Neuronal stem cell (in vitro differentiated cells): ENCODE results near the gene PGPEP1.

Source experiments
- DNase-seq: peaks from one replicate; pipeline ENCODE4 v3.0.0-alpha.2; 2013; ENCODE audit warnings: low spot score
- H2AFZ ChIP-seq: one replicate; pipeline ENCODE4 v1.6.1; 2013; ENCODE audit warnings: mild to moderate bottlenecking, low read length, inconsistent platforms
- H2AK5ac ChIP-seq: 2 replicates; pipeline ENCODE4 v1.6.1; 2013; ENCODE audit warnings: low read depth, mild to moderate bottlenecking, inconsistent platforms, low read length, moderate library complexity, mixed read lengths
- H2BK120ac ChIP-seq: 2 replicates; pipeline ENCODE4 v1.6.1; 2013; ENCODE audit warnings: low read depth, mild to moderate bottlenecking, inconsistent platforms, low read length, moderate library complexity, mixed read lengths
- H2BK12ac ChIP-seq: one replicate; pipeline ENCODE4 v1.6.1; 2013; ENCODE audit warnings: low read length, inconsistent platforms
- H2BK15ac ChIP-seq: 2 replicates; pipeline ENCODE4 v1.6.1; 2013; ENCODE audit warnings: mild to moderate bottlenecking, low read length, inconsistent platforms, mixed read lengths
- H2BK5ac ChIP-seq: one replicate; pipeline ENCODE4 v1.6.1; 2013; ENCODE audit warnings: inconsistent platforms, mild to moderate bottlenecking, low read length, moderate library complexity
- H3K14ac ChIP-seq: one replicate; pipeline ENCODE4 v1.6.1; 2013; ENCODE audit warnings: low read length, inconsistent platforms
- H3K18ac ChIP-seq: 2 replicates; pipeline ENCODE4 v1.6.1; 2013; ENCODE audit warnings: low read length, inconsistent platforms
- H3K23ac ChIP-seq: 2 replicates; pipeline ENCODE4 v1.6.1; 2013; ENCODE audit warnings: low read depth, mild to moderate bottlenecking, mixed read lengths, low read length, inconsistent platforms; ENCODE audit not compliant: poor library complexity
- H3K27ac ChIP-seq: replicated peaks from 3 replicates; pipeline ENCODE4 v1.5.1; 2013; ENCODE audit warnings: low read length, inconsistent platforms
- H3K27me3 ChIP-seq, 3 experiments: 2 replicates each; pipeline ENCODE4 v1.6.1; 2013; ENCODE audit warnings: low read length in 3 of 3, mild to moderate bottlenecking in 2 of 3, inconsistent platforms in 1 of 3, low read depth in 1 of 3, mixed read lengths in 1 of 3, moderate library complexity in 1 of 3; ENCODE audit not compliant: control insufficient read depth in 3 of 3, insufficient read depth in 3 of 3
- H3K36me3 ChIP-seq, 2 donors: replicated peaks in 1 of 2; 2 replicates each; pipeline ENCODE4 v1.6.1; 2013; ENCODE audit warnings: low read length in 2 of 2; ENCODE audit not compliant: control insufficient read depth in 2 of 2, insufficient read depth in 2 of 2
- H3K4ac ChIP-seq: 2 replicates; pipeline ENCODE4 v1.6.1; 2013; ENCODE audit warnings: inconsistent platforms, mild to moderate bottlenecking, low read length, moderate library complexity
- H3K4me1 ChIP-seq, 2 donors: 1 replicate in 1 of 2; 2 replicates in 1 of 2; pipeline ENCODE4 v1.6.1; 2013; ENCODE audit warnings: low read length in 2 of 2, low read depth in 1 of 2; ENCODE audit not compliant: control insufficient read depth in 2 of 2, insufficient read depth in 1 of 2
- H3K4me2 ChIP-seq: one replicate; pipeline ENCODE4 v1.6.1; 2013; ENCODE audit warnings: mild to moderate bottlenecking, low read length, inconsistent platforms; ENCODE audit not compliant: insufficient read depth, poor library complexity, severe bottlenecking
- H3K4me3 ChIP-seq, 2 donors: 2 replicates each; pipeline ENCODE4 v1.5.1; 2013; ENCODE audit warnings: low read length in 2 of 2, mild to moderate bottlenecking in 2 of 2, inconsistent platforms in 1 of 2, moderate library complexity in 1 of 2
- H3K79me1 ChIP-seq: one replicate; pipeline ENCODE4 v1.6.1; 2013; ENCODE audit warnings: low read depth, mild to moderate bottlenecking, inconsistent platforms, low read length, moderate library complexity
- H3K9ac ChIP-seq: one replicate; pipeline ENCODE4 v1.6.1; 2013; ENCODE audit warnings: mild to moderate bottlenecking, low read depth, low read length, inconsistent platforms; ENCODE audit not compliant: poor library complexity
- H3K9me3 ChIP-seq, 2 donors: replicated peaks in 1 of 2; 2 replicates each; pipeline versions ENCODE3 to v1.6.1; 2013; ENCODE audit warnings: low read length in 2 of 2, mild to moderate bottlenecking in 2 of 2, inconsistent platforms in 1 of 2, low read depth in 1 of 2, mixed read lengths in 1 of 2, moderate library complexity in 1 of 2; ENCODE audit not compliant: control insufficient read depth in 2 of 2, insufficient read depth in 1 of 2
- H4K8ac ChIP-seq: one replicate; pipeline ENCODE4 v1.6.1; 2013; ENCODE audit warnings: low read depth, mild to moderate bottlenecking, inconsistent platforms, low read length, moderate library complexity
- H4K91ac ChIP-seq: one replicate; pipeline ENCODE4 v1.6.1; 2013; ENCODE audit warnings: low read length, low read depth, mild to moderate bottlenecking, inconsistent platforms; ENCODE audit not compliant: poor library complexity
- WGBS, 2 donors: extraction: QIAGEN DNeasy Blood & Tissue Kit; methylation state at CpG; one replicate each; pipeline ENCODE4 v1.1.7; 2013; ENCODE audit warnings: missing lambda C conversion rate in 2 of 2, mixed read lengths in 1 of 2; ENCODE audit not compliant: insufficient read length in 2 of 2, insufficient replicate concordance in 1 of 2; ENCODE audit errors: extremely low coverage in 2 of 2; 5-methylcytosine and 5-hydroxymethylcytosine counted together

PGPEP1 gene

DNA sequence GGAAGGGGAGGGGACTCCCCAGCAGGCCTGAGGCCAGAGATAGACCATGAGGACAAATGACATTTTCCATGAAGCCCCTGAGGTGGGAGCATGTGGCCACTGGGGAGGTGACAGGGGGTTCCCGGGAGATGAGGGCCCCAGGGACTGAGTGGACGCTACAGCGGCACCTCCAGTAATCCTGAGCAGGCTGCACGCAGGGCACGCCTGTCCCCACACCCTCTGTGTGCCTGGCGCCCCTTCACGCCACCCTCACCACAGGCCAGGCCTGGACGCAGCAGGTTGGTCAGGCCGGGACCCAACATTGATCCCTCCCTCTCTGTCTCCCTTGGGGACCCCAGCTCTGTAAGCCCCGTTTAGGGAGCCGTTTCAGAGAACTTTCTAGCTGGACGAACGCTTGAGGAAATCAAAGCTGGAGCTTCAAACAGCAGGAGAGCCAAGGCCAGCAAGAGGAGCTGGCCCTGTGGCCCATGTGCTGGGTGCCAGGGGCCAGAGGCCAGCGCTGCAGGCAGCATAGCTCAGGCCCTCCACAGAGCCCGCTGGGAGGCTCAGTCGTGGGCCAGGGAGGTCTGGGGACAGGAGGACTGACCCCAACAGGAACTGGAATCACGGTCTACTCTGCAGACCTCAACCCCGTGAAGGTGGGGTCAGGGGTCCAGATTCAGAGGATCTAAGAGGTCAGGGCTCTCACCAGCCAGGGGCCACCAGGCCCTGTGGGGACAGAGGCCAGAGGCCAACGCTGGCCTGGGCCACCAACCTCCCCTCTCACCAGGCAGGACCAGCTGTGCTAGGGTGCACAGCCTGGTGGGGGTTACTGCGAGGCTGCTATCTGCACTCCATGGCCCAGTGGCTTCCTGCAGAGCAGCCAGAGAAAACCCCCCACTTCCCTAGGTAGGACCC, 32.1 kb upstream of the PGPEP1 start:
- Histone ChIP-seq H3K4ac (no peak overlapping the region), H2AK5ac (no peak overlapping the region), H4K8ac (no peak overlapping the region), H2BK12ac (no peak overlapping the region), H3K79me1 (peaks cover 16% of the 10 kb centered on the region), H2BK15ac (no peak overlapping the region), H3K14ac (peak overlapping the region; percentile 27), H3K36me3 (peaks cover 57 to 75% of the 10 kb centered on the region in 2 donors), H3K4me2 (no peak overlapping the region), H2AFZ (no peak overlapping the region), H3K23ac (no peak overlapping the region), H3K4me1 (peaks cover 10 to 17% of the 10 kb centered on the region in 2 donors), H3K9ac (peak overlapping the region; percentile 54), H3K9me3 (no peaks in the 10 kb centered on the region), H3K27ac (no peak overlapping the region), H4K91ac (no peak overlapping the region), H3K18ac (no peak overlapping the region), H3K4me3 (no peak overlapping the region), H2BK5ac (no peak overlapping the region), H3K27me3 (no peaks in the 10 kb centered on the region), H2BK120ac (no peak overlapping the region)
- no CpG with 5 or more reads among the region's 20 CpGs for WGBS, 2 donors
- no peak for DNase-seq

DNA sequence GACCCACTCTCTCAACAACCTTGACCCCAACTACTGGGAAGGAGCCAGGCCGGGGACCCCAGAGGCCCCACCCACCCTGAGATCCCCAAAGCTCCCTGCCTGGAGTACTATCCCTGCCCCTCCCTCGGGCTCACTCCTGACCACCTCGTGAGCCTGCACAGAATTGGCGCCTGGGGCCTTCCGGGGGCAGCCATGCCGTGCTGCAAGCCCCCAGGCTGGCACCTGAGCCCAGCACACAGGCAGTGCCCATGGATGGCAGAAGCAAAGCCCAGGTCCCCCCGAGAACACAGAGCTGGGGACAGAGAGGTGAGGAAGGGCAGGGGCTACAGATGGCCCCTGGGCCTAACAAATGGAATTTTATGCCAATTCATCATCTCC, 31.5 kb upstream of the PGPEP1 start:
- Histone ChIP-seq H3K4me1 (peaks cover 10 to 13% of the 10 kb centered on the region in 2 donors), H3K14ac (no peak overlapping the region), H3K4ac (no peak overlapping the region), H2BK12ac (no peak overlapping the region), H2BK15ac (no peak overlapping the region), H2BK120ac (no peak overlapping the region), H3K27me3 (no peaks in the 10 kb centered on the region), H3K79me1 (peaks cover 15% of the 10 kb centered on the region), H3K9ac (peak overlapping the region; percentile 54), H3K27ac (no peak overlapping the region), H3K18ac (no peak overlapping the region), H4K8ac (no peak overlapping the region), H2AK5ac (no peak overlapping the region), H3K4me2 (no peak overlapping the region), H3K23ac (no peak overlapping the region), H3K9me3 (no peaks in the 10 kb centered on the region), H3K36me3 (peaks cover 61 to 82% of the 10 kb centered on the region in 2 donors), H3K4me3 (no peak overlapping the region), H2AFZ (no peak overlapping the region), H4K91ac (no peak overlapping the region), H2BK5ac (no peak overlapping the region)
- WGBS, 2 donors = no CpG with 5 or more reads among the region's 7 CpGs
- DNase-seq = no peak

GRCh38 chr19:18309525-18310064, 30.8 kb upstream of the PGPEP1 start:
- Histone ChIP-seq H3K27ac (no peak overlapping the region), H2AFZ (no peak overlapping the region), H3K23ac (peak overlapping the region; percentile 55), H2BK5ac (peak overlapping the region; percentile 39), H3K27me3 (no peaks in the 10 kb centered on the region), H2BK120ac (no peak overlapping the region), H2BK15ac (no peak overlapping the region), H3K4ac (no peak overlapping the region), H3K18ac (peak overlapping the region; percentile 71), H2AK5ac (no peak overlapping the region), H3K79me1 (peaks cover 15% of the 10 kb centered on the region), H3K14ac (no peak overlapping the region), H4K91ac (no peak overlapping the region), H4K8ac (peak overlapping the region; percentile 17), H3K4me3 (no peak overlapping the region), H3K4me2 (no peak overlapping the region), H2BK12ac (no peak overlapping the region), H3K4me1 (peaks cover 8 to 9% of the 10 kb centered on the region in 2 donors), H3K9me3 (no peaks in the 10 kb centered on the region), H3K9ac (peak overlapping the region; percentile 44), H3K36me3 (peaks cover 65 to 88% of the 10 kb centered on the region in 2 donors)
- no CpG with 5 or more reads among the region's 33 CpGs for WGBS, 2 donors
- DNase-seq = no peak

GRCh38 chr19:18310118-18310909, 30.1 kb upstream of the PGPEP1 start:
- no peak overlapping the region for H2BK12ac ChIP-seq
- no peak for DNase-seq
- peak overlapping the region; percentile 39 for H2BK5ac ChIP-seq
- H2AFZ ChIP-seq = no peak overlapping the region
- peak overlapping the region; percentile 65 for H4K8ac ChIP-seq
- H2BK15ac ChIP-seq = no peak overlapping the region
- H3K36me3 ChIP-seq = peaks cover 65 to 94% of the 10 kb centered on the region in 2 donors
- H3K9ac ChIP-seq = peak overlapping the region; percentile 3
- no CpG with 5 or more reads among the region's 23 CpGs for WGBS, 2 donors
- no peak overlapping the region for H3K4me3 ChIP-seq
- no peak overlapping the region for H3K27ac ChIP-seq
- H3K18ac ChIP-seq = no peak overlapping the region
- peak overlapping the region; percentile 55 for H3K23ac ChIP-seq
- no peak overlapping the region for H2BK120ac ChIP-seq
- H3K79me1 ChIP-seq = peaks cover 15% of the 10 kb centered on the region
- no peak overlapping the region for H3K4me2 ChIP-seq
- no peak overlapping the region for H4K91ac ChIP-seq
- H2AK5ac ChIP-seq = no peak overlapping the region
- no peak overlapping the region for H3K4ac ChIP-seq
- no peaks in the 10 kb centered on the region for H3K9me3 ChIP-seq
- H3K27me3 ChIP-seq = no peaks in the 10 kb centered on the region
- no peak overlapping the region for H3K14ac ChIP-seq
- peaks cover 2 to 3% of the 10 kb centered on the region in 2 donors for H3K4me1 ChIP-seq
